ENCODE data around the gene RASSF8.
A peak's percentile ranks its signal among the peaks of the same experiment; 100 is the strongest.

Gene RASSF8

DNA sequence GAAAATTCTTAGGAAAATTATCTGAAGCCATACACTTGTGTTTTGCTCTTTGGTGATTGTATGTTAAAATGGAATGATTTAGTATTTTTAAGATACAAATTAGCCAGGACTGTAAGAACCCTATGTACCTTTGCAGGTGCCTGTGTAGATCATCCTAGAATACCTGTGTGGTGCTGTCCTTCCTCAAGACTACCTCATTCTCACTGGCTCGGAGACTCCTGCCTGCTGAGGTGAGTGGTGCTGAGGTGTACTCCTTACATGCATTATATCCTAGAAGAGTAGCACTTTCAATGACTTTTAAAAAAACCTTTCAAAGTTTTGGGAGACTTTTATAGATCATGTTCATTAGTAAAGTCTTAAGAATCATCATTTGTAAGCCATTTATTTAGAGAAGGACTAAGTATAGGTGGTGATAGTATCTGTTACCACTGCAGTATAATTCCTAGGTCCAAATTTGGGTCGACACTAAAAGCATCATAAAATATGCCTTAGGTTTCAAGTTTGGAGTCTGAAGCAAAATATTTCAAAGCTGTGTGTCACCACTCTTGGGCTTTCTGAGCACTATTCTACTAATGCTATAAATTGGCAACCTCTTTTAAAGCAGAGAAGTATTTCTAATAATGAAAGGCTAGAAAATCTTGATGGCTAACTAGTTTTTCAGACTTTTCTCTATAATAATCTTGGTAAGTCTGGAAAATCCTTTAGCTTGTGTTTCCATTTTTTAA, 36.6 kb downstream of the RASSF8 start:
- DNase-seq, result no peak

- no peak for DNase-seq
Observed at GRCh38 chr12:25995906-25996305, 37.4 kb downstream of the RASSF8 start.

DNA sequence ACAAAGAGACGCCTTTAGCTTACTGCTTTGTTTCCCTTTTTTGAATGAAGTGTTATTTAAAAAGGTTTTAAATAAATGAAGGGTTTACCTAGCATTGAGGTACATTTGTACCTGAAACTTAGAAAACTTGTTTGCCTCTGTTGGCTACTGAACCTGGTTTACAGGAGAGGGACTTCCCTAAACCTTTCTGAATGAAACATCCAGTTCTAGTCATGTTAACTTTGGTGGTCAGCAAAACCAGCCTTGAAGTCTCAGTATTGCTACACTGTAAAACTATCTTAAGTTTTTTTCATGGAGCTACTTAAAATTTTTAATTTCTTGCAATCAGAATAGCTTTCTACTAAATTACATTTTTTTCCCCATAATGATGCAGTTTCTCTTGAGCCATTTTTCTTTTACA, 38.2 kb downstream of the RASSF8 start:
- DNase-seq, result no peak

DNA sequence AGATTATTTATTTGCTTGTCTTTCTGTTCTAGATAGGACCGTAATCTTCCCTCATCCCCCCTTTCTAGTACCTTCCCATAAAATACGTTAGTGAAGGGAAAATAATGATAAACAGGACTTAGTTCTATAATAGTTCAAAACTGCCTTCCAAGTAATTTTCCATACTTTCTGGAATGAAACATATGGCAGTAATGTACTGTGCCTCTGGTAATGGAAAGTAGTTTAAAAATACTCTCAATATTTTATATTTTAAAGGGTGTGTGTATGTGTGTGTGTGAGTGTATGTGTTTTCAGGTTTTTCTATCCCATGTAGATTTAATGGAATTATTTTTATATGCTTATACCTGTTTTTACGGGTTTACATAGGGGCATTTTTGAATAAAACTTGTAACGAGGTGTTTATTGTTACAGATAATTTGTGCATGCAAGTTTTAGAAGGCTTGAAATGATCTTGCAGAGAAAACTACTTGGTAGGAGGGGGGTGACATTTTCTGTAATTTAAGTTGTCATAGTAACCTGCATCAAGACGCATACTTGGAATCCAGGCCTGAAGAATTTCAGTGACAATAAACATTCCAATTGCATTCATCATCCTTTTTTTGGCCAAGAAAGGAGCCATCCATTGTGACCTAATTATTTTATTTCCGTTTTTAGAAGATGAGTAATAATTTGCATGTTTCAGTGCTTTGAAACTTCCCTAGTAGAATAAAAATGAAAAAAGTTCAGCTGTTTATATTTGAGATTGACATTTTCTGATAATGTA, 38.9 kb downstream of the RASSF8 start:
- DNase-seq, result no peak

GRCh38 chr12:26000898-26001297, 42.4 kb downstream of the RASSF8 start:
- no peak for DNase-seq

DNA sequence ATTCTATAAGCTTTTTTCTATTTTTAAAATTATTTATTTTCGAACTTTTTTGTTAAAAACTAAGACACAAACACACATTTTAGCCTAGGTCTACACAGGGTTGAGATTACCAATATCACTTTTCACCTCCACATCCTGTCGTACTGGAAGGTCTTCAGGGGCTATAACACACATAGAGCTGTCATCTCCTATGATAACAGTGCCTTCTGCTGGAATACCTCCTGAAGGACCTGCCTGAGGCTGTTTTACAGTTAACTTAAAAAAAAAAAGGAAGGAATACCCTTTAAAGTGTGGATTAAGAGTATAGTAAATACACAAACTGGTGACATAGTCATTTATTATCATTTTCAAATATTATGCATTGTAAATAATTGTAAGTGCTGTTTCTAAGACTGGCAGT, 43.0 kb downstream of the RASSF8 start:
- DNase-seq, result no peak

- DNase-seq, result no peak
Observed at GRCh38 chr12:26003065-26003464, 44.6 kb downstream of the RASSF8 start.

DNA sequence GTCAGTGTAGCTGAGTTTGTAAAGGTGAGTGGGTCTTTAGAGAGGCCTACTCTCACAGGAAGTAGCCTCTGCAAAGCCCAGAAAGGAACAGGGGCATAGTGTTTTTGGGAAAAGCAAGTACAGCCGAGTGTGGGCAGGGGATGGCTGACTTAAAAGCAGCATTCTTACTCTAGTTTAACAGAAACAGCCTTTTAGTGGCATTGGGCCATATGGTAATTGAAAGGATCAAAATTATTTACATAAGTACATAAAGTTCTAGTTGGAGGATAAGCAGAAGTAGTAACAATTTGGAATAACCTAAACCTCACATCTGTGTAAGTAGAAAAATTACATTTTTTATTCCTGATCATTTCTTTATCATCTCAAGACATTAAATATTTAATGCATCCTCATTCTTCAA, 49.1 kb downstream of the RASSF8 start:
- DNase-seq, result no peak

GRCh38 chr12:26009593-26009992, 51.1 kb downstream of the RASSF8 start:
- DNase-seq, result no peak

DNA sequence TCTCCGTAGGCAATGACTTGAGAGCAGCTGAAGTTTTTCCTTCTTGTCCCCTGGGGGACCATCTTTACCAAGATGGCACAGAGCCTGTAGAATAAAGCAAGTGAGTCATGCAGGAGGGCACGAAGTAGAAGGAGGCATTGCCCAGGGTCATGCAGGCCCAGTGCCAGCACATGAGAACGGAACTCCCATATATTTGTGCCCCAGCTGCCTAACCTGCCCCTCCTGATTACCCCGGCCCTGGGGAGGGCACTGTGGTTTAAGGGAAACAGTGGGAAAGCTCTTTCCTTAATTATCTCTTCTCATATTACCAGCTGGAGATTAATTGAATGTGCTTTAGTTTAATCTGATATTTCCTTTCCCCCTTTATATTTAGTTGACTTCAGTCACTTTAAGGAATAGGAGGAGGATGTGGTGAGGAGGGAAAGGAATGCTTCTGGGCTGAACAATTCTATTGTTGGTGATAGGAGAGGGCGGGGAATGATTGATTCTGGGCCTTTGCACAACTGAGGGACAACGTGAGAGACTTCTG, 51.9 kb downstream of the RASSF8 start:
- DNase-seq, result no peak

GRCh38 chr12:26011099-26011498, 52.6 kb downstream of the RASSF8 start:
- no peak for DNase-seq

- DNase-seq, result no peak
Observed at GRCh38 chr12:26014085-26014484, 55.6 kb downstream of the RASSF8 start.

DNA sequence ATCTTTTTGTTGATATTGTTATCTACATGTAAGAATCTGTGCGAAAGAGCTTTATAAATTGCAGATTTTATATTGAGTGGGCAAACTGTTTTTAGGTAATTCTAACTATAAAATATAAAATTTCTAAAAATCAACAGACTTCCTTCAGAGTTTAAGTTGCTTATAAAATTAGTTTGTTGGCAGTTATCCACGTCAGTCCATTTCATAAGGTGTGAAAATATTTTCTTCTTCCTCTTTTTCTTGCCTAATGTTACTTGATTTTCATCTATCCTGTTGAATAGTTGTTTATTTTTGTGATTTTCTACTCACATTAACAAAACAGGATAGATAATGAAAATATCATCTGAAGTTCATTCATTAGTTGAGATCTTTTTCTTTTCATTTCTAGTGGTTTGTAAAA, 58.0 kb downstream of the RASSF8 start:
- DNase-seq, result no peak

- DNase-seq, result peak; percentile 5
Observed at GRCh38 chr12:26017484-26018211, 59.2 kb downstream of the RASSF8 start.

GRCh38 chr12:26018926-26019325, 60.4 kb downstream of the RASSF8 start:
- no peak for DNase-seq

DNA sequence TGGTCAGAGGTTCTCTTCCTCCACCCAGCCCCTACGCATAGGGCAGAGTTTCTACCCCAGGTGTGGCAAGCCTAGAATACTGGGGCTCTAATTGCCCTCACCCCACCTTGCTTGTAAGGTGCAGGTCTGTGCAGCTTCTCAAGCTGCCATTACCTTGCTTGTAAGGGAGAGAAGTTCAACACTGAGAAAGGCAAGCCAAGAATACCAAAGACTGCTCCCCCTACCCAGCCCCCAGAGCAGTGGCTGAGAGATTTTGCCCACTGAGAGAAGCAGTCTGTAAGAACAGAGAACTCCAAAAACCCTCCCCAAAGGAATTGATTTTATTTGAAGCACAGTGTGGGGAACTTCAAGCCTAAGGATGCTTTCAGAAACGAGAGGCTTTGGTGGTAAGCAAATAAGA, 63.1 kb downstream of the RASSF8 start:
- DNase-seq, result no peak

- DNase-seq, result no peak
Observed at GRCh38 chr12:26022043-26022442, 63.6 kb downstream of the RASSF8 start.

DNA sequence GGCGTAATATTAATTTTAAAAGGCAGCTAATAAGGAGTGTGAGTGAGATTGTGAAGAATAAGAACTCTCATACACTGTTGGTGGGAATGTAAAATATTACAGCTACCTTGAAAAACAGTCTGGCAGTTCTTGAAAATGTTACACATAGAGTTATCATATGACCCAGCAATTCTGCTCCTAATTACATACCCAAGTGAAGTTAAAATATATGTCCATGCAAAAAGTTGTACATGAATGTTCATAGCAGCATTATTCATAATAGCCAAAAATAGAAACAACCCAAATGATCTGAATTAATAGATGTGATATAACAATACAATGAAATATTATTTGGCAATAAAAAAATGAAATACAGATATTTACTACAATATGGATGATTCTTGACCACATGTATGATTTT, 68.2 kb downstream of the RASSF8 start:
- DNase-seq, result no peak

DNA sequence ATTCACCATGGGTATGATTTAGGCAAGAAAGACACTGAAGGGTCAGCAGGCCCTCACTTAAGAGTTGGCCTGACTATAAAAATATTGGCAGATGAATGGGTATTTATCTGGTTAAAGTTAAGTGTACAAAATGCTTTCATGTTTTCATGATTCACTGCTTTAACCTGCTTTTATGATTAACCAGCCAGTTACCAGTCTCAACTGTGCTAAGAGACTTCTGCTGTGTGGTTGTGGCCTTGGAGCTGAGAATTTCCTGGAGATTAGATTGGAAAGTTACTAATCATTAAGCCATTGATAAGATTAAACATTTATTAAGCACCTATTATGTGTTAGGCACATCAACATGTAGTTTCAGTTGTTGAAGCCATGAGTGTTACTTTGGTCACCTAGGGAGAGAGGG, 68.9 kb downstream of the RASSF8 start:
- DNase-seq, result no peak

DNA sequence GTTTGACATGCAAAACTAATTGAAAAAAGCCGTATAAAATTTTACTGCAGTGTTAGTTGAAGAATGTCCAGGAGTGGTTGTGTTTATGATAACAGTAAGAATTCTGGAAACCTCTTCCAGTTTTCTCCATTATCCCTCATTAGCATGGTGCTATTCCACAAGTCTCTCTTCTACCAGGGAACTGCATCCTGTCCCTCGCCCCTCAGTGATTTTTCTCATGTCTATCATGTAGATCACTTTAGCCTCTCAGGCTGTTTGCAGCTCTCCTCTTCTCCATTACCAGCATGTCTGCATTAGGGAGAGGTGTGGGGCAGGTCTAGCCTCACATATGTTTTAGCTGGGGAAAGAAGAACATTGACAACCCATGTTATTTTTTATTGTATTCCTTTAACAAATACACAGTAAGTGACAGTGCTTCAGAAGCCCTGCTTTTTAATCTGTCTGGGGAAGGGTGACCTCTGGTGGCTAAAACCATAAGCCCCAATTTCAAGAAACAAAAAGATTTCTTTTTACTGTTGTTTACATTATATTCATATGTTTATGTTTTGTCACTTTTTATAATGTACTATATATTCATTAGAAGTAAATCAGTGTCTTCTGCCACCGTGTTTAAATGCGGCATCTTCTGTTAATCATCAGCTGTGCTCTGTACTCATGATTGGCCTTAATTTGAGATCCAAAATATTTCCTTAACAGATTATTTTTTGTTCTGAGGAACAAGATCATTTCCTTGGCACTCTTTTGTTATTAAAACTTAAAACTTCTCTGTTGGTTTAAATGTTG, 70.7 kb downstream of the RASSF8 start:
- DNase-seq, result peak; percentile 20

GRCh38 chr12:26029736-26030022, 71.2 kb downstream of the RASSF8 start:
- no peak for DNase-seq

DNA sequence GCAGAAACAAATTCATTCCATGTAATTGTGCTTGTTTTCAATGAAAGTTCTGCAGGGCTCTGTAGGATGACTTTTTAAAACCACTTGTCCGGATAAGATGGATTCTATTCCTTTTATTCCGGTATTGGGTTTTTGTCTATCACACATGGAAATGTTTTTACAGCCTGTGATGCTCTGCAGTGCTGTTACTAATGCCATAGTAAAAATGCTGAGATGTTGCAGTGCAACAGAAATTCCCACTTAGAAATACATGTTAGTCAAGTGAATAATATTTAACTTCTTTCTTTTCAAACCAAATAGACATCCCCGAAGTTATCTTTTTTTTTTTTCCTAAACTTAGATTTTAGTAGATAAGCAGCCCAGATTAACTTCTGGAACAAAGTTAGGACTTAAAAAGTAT, 71.9 kb downstream of the RASSF8 start:
- no peak for DNase-seq

DNA sequence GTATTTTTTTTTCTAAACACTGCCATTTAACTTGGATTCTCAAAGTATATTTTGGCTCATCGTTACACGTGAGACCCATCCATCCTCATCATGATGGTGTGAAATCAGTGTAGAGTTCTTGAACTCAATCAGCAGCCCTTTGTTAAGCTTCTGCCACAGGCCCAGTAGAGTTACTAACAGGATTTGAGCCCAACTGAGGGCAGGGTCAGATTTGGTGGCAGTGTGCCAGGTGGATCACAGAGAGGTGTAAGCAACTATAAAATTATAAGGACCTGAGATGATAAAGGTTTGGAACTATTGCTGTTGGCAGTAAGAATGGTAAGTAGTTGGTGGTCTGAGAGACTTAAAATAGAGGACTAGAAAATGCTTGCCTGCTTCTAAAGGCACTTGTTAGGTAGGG, 72.8 kb downstream of the RASSF8 start:
- no peak for DNase-seq
